Measurements from ENCODE around the gene PRKACA.

GRCh38 chr19:14107581-14108461, 9.7 kb downstream of the PRKACA start:
- TF ChIP-seq EZH2 (IDR thresholded peaks at IDR 0.05), result no peak
- no peak for TF ChIP-seq POLR2AphosphoS5 (IDR thresholded peaks at IDR 0.05; ENCODE audit: borderline replicate concordance, low read depth, low read length)
- TF ChIP-seq FOXP2 (optimal IDR thresholded peaks at IDR 0.05; ENCODE audit: control extremely low read depth, extremely low read length, insufficient read depth), result no peak
